CD4-positive, alpha-beta T cell treated with Interleukin-10 for 1 hour (primary cell): Measurements from ENCODE around the gene ACSS3.

Experiments
- DNase-seq: peaks from one replicate; pipeline ENCODE4 v3.0.0-alpha.2; 2020

Gene ACSS3

GRCh38 chr12:81231574-81232368 is 153.9 kb downstream of the ACSS3 start:
- DNase-seq, result no peak

GRCh38 chr12:81245458-81245857 is 167.6 kb downstream of the ACSS3 start:
- DNase-seq, result no peak

- no peak for DNase-seq
These were observed 168.2 kb downstream of the ACSS3 start for GRCh38 chr12:81245907-81246570.

GRCh38 chr12:81249976-81250375 is 172.1 kb downstream of the ACSS3 start:
- no peak for DNase-seq

- DNase-seq, result no peak
These were observed 174.3 kb downstream of the ACSS3 start for GRCh38 chr12:81252228-81252627.

- no peak for DNase-seq
These were observed 175.5 kb downstream of the ACSS3 start for GRCh38 chr12:81253360-81253759.

GRCh38 chr12:81255456-81255855 is 177.6 kb downstream of the ACSS3 start:
- DNase-seq, result no peak

- no peak for DNase-seq
These were observed 178.1 kb downstream of the ACSS3 start for GRCh38 chr12:81255947-81256346.

- DNase-seq, result no peak
These were observed 180.2 kb downstream of the ACSS3 start for GRCh38 chr12:81257947-81258551.

GRCh38 chr12:81259360-81259759 is 181.5 kb downstream of the ACSS3 start:
- no peak for DNase-seq

- no peak for DNase-seq
These were observed 183.8 kb downstream of the ACSS3 start for GRCh38 chr12:81261508-81262207.

GRCh38 chr12:81263072-81263471 is 185.2 kb downstream of the ACSS3 start:
- DNase-seq, result no peak

GRCh38 chr12:81270385-81270784 is 192.5 kb downstream of the ACSS3 start:
- no peak for DNase-seq

- no peak for DNase-seq
These were observed 197.0 kb downstream of the ACSS3 start for GRCh38 chr12:81274637-81275529.

GRCh38 chr12:81284137-81284536 is 206.3 kb downstream of the ACSS3 start:
- DNase-seq, result no peak

- no peak for DNase-seq
These were observed 210.8 kb downstream of the ACSS3 start for GRCh38 chr12:81288651-81289050.

GRCh38 chr12:81294325-81295190 is 216.7 kb downstream of the ACSS3 start:
- DNase-seq, result no peak

- no peak for DNase-seq
These were observed 217.4 kb downstream of the ACSS3 start for GRCh38 chr12:81295251-81295650.

- no peak for DNase-seq
These were observed 218.9 kb downstream of the ACSS3 start for GRCh38 chr12:81296556-81297305.

GRCh38 chr12:81297601-81298000 is 219.7 kb downstream of the ACSS3 start:
- no peak for DNase-seq

- DNase-seq, result no peak
These were observed 222.6 kb downstream of the ACSS3 start for GRCh38 chr12:81300454-81300853.
